A673 (cell line): ENCODE measurements around the gene PACS2. TPM values are rescaled to one million over a fixed set of nuclear protein-coding genes. Genes with fewer than 3 reads are reported as not detected.

Experiments
- BruUV-seq: library from RNA; stranded (reverse); fragments of 400-500 nt; replicated peaks from 2 replicates; lab custom pipeline; 2021; lab: Mats Ljungman, UMichigan
- CTCF ChIA-PET: fragments of 300-600 bp; sonication (Branson Sonifier 250); formaldehyde crosslinking; loops from one replicate; lab custom pipeline; 2022; ENCODE audit warnings: antibody characterized with exemption; lab: Charles Lee
- POLR2A ChIA-PET: fragments of 300-600 bp; sonication (Branson Sonifier 250); formaldehyde crosslinking; loops from one replicate; lab custom pipeline; 2022; ENCODE audit warnings: antibody characterized with exemption; ENCODE audit not compliant: low non-redundant PET; lab: Charles Lee
- DNase-seq: peaks from one replicate; pipeline ENCODE4 v3.0.0-alpha.2; 2015; ENCODE audit warnings: low spot score
- H3K27ac ChIP-seq: fragments of 200-600 bp; sonication (generic); 2 replicates; pipeline ENCODE4 v1.5.1; 2016; ENCODE audit warnings: mixed run types, low read depth, mild to moderate bottlenecking, mixed read lengths, antibody characterized with exemption, low read length; ENCODE audit not compliant: poor library complexity, severe bottlenecking
- H3K27me3 ChIP-seq: fragments of 200-600 bp; sonication (generic); replicated peaks from 2 replicates; pipeline ENCODE4 v1.6.1; 2017; ENCODE audit warnings: mixed run types, low read depth, mild to moderate bottlenecking, mixed read lengths, antibody characterized with exemption, low read length; ENCODE audit not compliant: insufficient read depth, poor library complexity
- H3K36me3 ChIP-seq: fragments of 200-600 bp; sonication (generic); 2 replicates; pipeline ENCODE4 v1.6.1; 2016; ENCODE audit warnings: mixed run types, mild to moderate bottlenecking, mixed read lengths, antibody characterized with exemption, low read length; ENCODE audit not compliant: insufficient read depth, poor library complexity, severe bottlenecking
- H3K4me1 ChIP-seq: fragments of 200-600 bp; sonication (generic); 2 replicates; pipeline ENCODE4 v1.6.1; 2017; ENCODE audit warnings: mixed run types, mild to moderate bottlenecking, mixed read lengths, antibody characterized with exemption, low read length; ENCODE audit not compliant: insufficient read depth, poor library complexity, severe bottlenecking
- H3K4me3 ChIP-seq: fragments of 200-600 bp; sonication (generic); 2 replicates; pipeline ENCODE4 v1.5.1; 2016; ENCODE audit warnings: low read depth, mixed run types, mild to moderate bottlenecking, mixed read lengths, low read length; ENCODE audit not compliant: poor library complexity, severe bottlenecking
- H3K9me3 ChIP-seq: fragments of 200-600 bp; sonication (generic); 2 replicates; pipeline ENCODE4 v1.6.1; 2016; ENCODE audit warnings: mixed run types, low read depth, mild to moderate bottlenecking, mixed read lengths, antibody characterized with exemption, low read length; ENCODE audit not compliant: poor library complexity, severe bottlenecking
- EZH2 ChIP-seq: fragments of 200-600 bp; sonication (generic); IDR thresholded peaks from 2 replicates; pipeline ENCODE4 v1.6.1; 2017; ENCODE audit warnings: borderline replicate concordance, low read depth, mild to moderate bottlenecking, mixed read lengths, antibody characterized with exemption, low read length; ENCODE audit not compliant: poor library complexity, severe bottlenecking
- intact Hi-C: fragments of 100-400 bp; cut with micrococcal nuclease; formaldehyde crosslinking; loops from one replicate; pipeline ENCODE4 v1.10.0; 2022; ENCODE audit not compliant: unreplicated experiment
- total RNA-seq: library from RNA; stranded (reverse); gene quantifications from 2 replicates; pipeline ENCODE4 v1.2.3, GENCODE V29; 2021
- TF ChIP-seq, protein P1 (sequence below): fragments of 300-800, 200-600 bp; sonication (generic); conservative IDR thresholded peaks from 2 replicates; pipeline ENCODE4 v1.5.1; 2017; ENCODE audit warnings: low read depth, mild to moderate bottlenecking, antibody characterized with exemption, low read length, moderate library complexity, mixed read lengths

Gene PACS2
- total RNA-seq, 1 experiment from 2014 or later, result 52.5 TPM

DNA sequence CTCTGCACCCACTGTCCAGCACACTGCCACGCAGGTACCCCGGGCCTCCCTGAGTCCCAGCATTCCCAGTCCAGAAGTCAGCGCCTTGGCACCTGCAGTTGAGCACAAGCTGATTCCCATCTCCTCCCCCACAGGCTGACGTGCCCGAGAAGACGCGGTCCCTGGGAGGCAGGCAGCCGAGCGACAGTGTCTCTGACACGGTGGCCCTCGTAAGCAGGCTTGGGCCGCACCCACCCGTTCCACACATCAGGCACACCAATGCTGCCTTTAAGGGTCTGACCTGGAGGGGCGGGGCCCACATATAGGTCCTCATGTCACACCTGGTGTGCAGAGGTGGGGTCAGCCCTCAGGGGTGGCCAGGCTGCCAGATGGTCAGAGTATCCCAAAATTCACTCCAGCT is 65.4 kb downstream of the PACS2 start:
- no TSS peak for BruUV-seq
- no peaks in the 10 kb centered on the region for H3K4me1 ChIP-seq
- no peaks in the 10 kb centered on the region for H3K27me3 ChIP-seq
- intact Hi-C loops, result no loop called here
- TF ChIP-seq, protein P1, sequence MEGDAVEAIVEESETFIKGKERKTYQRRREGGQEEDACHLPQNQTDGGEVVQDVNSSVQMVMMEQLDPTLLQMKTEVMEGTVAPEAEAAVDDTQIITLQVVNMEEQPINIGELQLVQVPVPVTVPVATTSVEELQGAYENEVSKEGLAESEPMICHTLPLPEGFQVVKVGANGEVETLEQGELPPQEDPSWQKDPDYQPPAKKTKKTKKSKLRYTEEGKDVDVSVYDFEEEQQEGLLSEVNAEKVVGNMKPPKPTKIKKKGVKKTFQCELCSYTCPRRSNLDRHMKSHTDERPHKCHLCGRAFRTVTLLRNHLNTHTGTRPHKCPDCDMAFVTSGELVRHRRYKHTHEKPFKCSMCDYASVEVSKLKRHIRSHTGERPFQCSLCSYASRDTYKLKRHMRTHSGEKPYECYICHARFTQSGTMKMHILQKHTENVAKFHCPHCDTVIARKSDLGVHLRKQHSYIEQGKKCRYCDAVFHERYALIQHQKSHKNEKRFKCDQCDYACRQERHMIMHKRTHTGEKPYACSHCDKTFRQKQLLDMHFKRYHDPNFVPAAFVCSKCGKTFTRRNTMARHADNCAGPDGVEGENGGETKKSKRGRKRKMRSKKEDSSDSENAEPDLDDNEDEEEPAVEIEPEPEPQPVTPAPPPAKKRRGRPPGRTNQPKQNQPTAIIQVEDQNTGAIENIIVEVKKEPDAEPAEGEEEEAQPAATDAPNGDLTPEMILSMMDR, result no peak
- TF ChIP-seq EZH2, result no peak
- H3K27ac ChIP-seq, result no peak overlapping the region
- H3K36me3 ChIP-seq, result no peaks in the 10 kb centered on the region
- POLR2A ChIA-PET, result no interaction called here
- CTCF ChIA-PET, result no interaction called here
- DNase-seq, result no peak
- no peak overlapping the region for H3K4me3 ChIP-seq
- no peaks in the 10 kb centered on the region for H3K9me3 ChIP-seq

DNA sequence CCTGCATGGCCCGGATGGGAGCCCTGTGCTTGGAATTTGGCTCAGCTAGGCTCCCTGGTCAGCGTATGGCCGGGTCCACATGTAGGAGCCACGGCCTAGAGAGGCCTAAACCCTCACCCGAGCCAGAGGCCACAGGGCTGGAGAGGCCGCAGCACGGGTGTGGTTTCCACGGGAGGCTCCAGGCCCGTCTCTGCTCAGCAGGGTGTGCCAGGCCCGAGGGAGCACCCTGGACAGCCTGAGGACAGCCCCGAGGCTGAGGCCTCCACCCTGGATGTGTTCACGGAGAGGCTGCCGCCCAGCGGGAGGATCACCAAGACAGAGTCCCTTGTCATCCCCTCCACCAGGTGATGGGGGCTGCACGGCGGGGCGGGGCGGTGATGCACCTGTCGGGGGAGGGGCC is 66.2 kb downstream of the PACS2 start:
- no peaks in the 10 kb centered on the region for H3K27me3 ChIP-seq
- ChIA-PET CTCF (no interaction called here), POLR2A (no interaction called here)
- no peak for TF ChIP-seq EZH2
- TF ChIP-seq, protein P1, result no peak
- no peak for DNase-seq
- H3K4me1 ChIP-seq, result no peaks in the 10 kb centered on the region
- BruUV-seq, result no TSS peak
- H3K27ac ChIP-seq, result no peak overlapping the region
- no peaks in the 10 kb centered on the region for H3K36me3 ChIP-seq
- H3K9me3 ChIP-seq, result no peaks in the 10 kb centered on the region
- H3K4me3 ChIP-seq, result no peak overlapping the region
- intact Hi-C loops, result no loop called here

- Histone ChIP-seq H3K4me1 (no peaks in the 10 kb centered on the region), H3K36me3 (no peaks in the 10 kb centered on the region), H3K27ac (no peak overlapping the region), H3K4me3 (no peak overlapping the region), H3K27me3 (no peaks in the 10 kb centered on the region), H3K9me3 (no peaks in the 10 kb centered on the region)
- ChIA-PET POLR2A (no interaction called here), CTCF (no interaction called here)
- BruUV-seq, result no TSS peak
- DNase-seq, result no peak
- intact Hi-C loops, result no loop called here
- TF ChIP-seq EZH2, result no peak
- TF ChIP-seq, protein P1, result no peak
Observed at GRCh38 chr14:105381446-105382342, 67.1 kb downstream of the PACS2 start.
